K562 (cell line): Measurements from ENCODE around the gene LHX5. TPM values are rescaled to one million over a fixed set of nuclear protein-coding genes. Genes with fewer than 3 reads are reported as not detected.

Experiments used
- ATAC-seq: fragments of 200-7000 bp; cut with Tn5 transposase; 3 replicates; pipeline ENCODE4 v1.9.1; 2020; ENCODE audit warnings: moderate library complexity
- BruUV-seq: library from RNA; stranded (reverse); fragments of 400-500 nt; replicated peaks from 2 replicates; lab custom pipeline; 2021; lab: Mats Ljungman, UMichigan
- CTCF ChIA-PET: fragments of 300-600 bp; formaldehyde crosslinking; extraction: SDS; loops from one replicate; lab custom pipeline; 2021; ENCODE audit warnings: low intra/inter-chr PET ratio; lab: Yijun Ruan, JAX
- POLR2A ChIA-PET: fragments of 300-600, 350-650 bp; sonication (Branson Sonifier 250); formaldehyde crosslinking; extraction: SDS; loops from one replicate; lab custom pipeline; 2021; ENCODE audit warnings: antibody characterized with exemption, inconsistent platforms; lab: Yijun Ruan, JAX
- DNase-seq, 4 experiments: peaks; one replicate each; pipeline versions ENCODE4 v3.0.0 to v3.0.0-alpha.2; 2011 to 2018; ENCODE audit warnings: low spot score in 3 of 4, mixed read lengths in 3 of 4; ENCODE audit errors: extremely low read depth in 1 of 4
- FAIRE-seq: peaks from 2 replicates; lab custom pipeline; 2011; peaks lifted over from hg19 to GRCh38; lab: Jason Lieb, UNC
- H2AFZ ChIP-seq: 2 replicates; pipeline ENCODE4 v1.6.0; 2011; ENCODE audit warnings: low read depth, low read length, control low read depth, inconsistent platforms
- H3K27ac ChIP-seq: fragments of 200-600 bp; 3 replicates; pipeline ENCODE4 v1.8.0; 2011; ENCODE audit warnings: low read depth, mild to moderate bottlenecking, control low read depth, inconsistent platforms, low read length, moderate library complexity, mixed read lengths; ENCODE audit errors: extremely low read depth
- H3K27me3 ChIP-seq, 2 experiments: fragments of 300-600 bp in 1 of 2; 2 replicates in 1 of 2; 3 replicates in 1 of 2; pipeline versions ENCODE4 v1.6.0 to v1.8.0; 2011; ENCODE audit warnings: inconsistent platforms in 2 of 2, low read length in 2 of 2, mild to moderate bottlenecking in 1 of 2, mixed read lengths in 1 of 2, moderate library complexity in 1 of 2; ENCODE audit not compliant: control insufficient read depth in 2 of 2, insufficient read depth in 2 of 2
- H3K36me3 ChIP-seq: fragments of 300-600 bp; 3 replicates; pipeline ENCODE4 v1.8.0; 2011; ENCODE audit warnings: mild to moderate bottlenecking, low read length, inconsistent platforms; ENCODE audit not compliant: control insufficient read depth, insufficient read depth
- H3K4me1 ChIP-seq, 2 experiments: fragments of 200-600 bp in 1 of 2; replicated peaks in 1 of 2; 2 replicates in 1 of 2; 3 replicates in 1 of 2; pipeline versions ENCODE4 v1.5.1 to v1.8.0; 2011; ENCODE audit warnings: inconsistent platforms in 2 of 2, low read length in 2 of 2, mild to moderate bottlenecking in 1 of 2, mixed read lengths in 1 of 2, moderate library complexity in 1 of 2; ENCODE audit not compliant: control insufficient read depth in 2 of 2, insufficient read depth in 2 of 2
- H3K4me2 ChIP-seq: 2 replicates; pipeline ENCODE4 v1.6.1; 2011; ENCODE audit warnings: low read length, control low read depth, inconsistent platforms, mixed read lengths; ENCODE audit not compliant: insufficient read depth
- H3K4me3 ChIP-seq: fragments of 200-600 bp; sonication (generic), shearing (Covaris generic); 2 replicates; pipeline ENCODE4 v1.5.1; 2016; ENCODE audit warnings: control low read depth, inconsistent platforms
- H3K79me2 ChIP-seq: fragments of 200-600 bp; 3 replicates; pipeline ENCODE4 v1.8.0; 2011; ENCODE audit warnings: low read length, inconsistent platforms; ENCODE audit not compliant: control insufficient read depth, insufficient read depth
- H3K9ac ChIP-seq, 2 experiments: 2 replicates each; pipeline versions ENCODE4 v1.6.0 to v1.6.1; 2011; ENCODE audit warnings: low read depth in 2 of 2, low read length in 2 of 2, control low read depth in 1 of 2, inconsistent platforms in 1 of 2, mild to moderate bottlenecking in 1 of 2, mixed read lengths in 1 of 2; ENCODE audit not compliant: insufficient read depth in 1 of 2
- H3K9me1 ChIP-seq: one replicate; pipeline ENCODE4 v1.6.0; 2011; ENCODE audit warnings: inconsistent platforms, mild to moderate bottlenecking, low read length, moderate library complexity; ENCODE audit not compliant: control insufficient read depth, insufficient read depth
- H3K9me3 ChIP-seq: replicated peaks from 2 replicates; pipeline ENCODE4 v1.5.1; 2011; ENCODE audit warnings: low read depth, low read length, inconsistent platforms; ENCODE audit not compliant: control insufficient read depth, insufficient read depth
- H4K20me1 ChIP-seq: replicated peaks from 2 replicates; pipeline ENCODE4 v1.6.1; 2011; ENCODE audit warnings: low read length, inconsistent platforms, mixed read lengths; ENCODE audit not compliant: control insufficient read depth, insufficient read depth
- ARID2 ChIP-seq: fragments of 450-650 bp; IDR thresholded peaks from 2 replicates; pipeline ENCODE4 v1.6.1; 2017; ENCODE audit warnings: antibody characterized with exemption, mild to moderate bottlenecking
- BHLHE40 ChIP-seq: IDR thresholded peaks from 2 replicates; pipeline ENCODE4 v1.6.1; 2011; ENCODE audit warnings: low read length, improper control_type of control experiment
- CHCHD3 ChIP-seq: fragments of 250-450 bp; sonication (Bioruptor Pico); IDR thresholded peaks from 2 replicates; pipeline ENCODE4 v2.1.2; 2022; ENCODE audit warnings: mild to moderate bottlenecking
- CTBP1 ChIP-seq: fragments of 450-650 bp; IDR thresholded peaks from 2 replicates; pipeline ENCODE4 v1.6.1; 2016; ENCODE audit warnings: borderline replicate concordance
- ESRRA ChIP-seq: fragments of 450-650 bp; IDR thresholded peaks from 2 replicates; pipeline ENCODE4 v1.6.1; 2014; ENCODE audit warnings: low read depth, mild to moderate bottlenecking, moderate library complexity, borderline replicate concordance
- HCFC1 ChIP-seq: IDR thresholded peaks from 2 replicates; pipeline ENCODE4 v1.6.1; 2012; ENCODE audit warnings: low read depth, low read length, improper control_type of control experiment
- KDM4B ChIP-seq, 2 experiments: fragments of 450-650 bp in 1 of 2; sonication (generic) in 1 of 2; IDR thresholded peaks; 2 replicates each; pipeline ENCODE4 v1.6.1; 2016 to 2017; ENCODE audit warnings: borderline replicate concordance in 2 of 2, antibody characterized with exemption in 1 of 2, low read depth in 1 of 2, mild to moderate bottlenecking in 1 of 2
- PHF21A ChIP-seq: fragments of 450-650 bp; IDR thresholded peaks from 2 replicates; pipeline ENCODE4 v1.6.1; 2017; ENCODE audit warnings: low read depth, borderline replicate concordance
- RAD21 ChIP-seq, 2 experiments: fragments of 250-450 bp in 1 of 2; fragments of 450-650 bp in 1 of 2; sonication (Bioruptor Pico) in 1 of 2; formaldehyde crosslinking in 1 of 2; IDR thresholded peaks in 1 of 2; conservative IDR thresholded peaks in 1 of 2; 2 replicates each; pipeline versions ENCODE4 v1.4.0 to v1.8.0; 2020 to 2022; ENCODE audit warnings: mild to moderate bottlenecking in 2 of 2, moderate library complexity in 1 of 2
- SMC3 ChIP-seq: conservative IDR thresholded peaks from 2 replicates; pipeline ENCODE4 v1.6.1; 2011; ENCODE audit warnings: low read depth, low read length, improper control_type of control experiment; ENCODE audit not compliant: insufficient read depth
- ZBTB7A ChIP-seq: IDR thresholded peaks from 2 replicates; pipeline ENCODE4 v1.6.1; 2011; ENCODE audit warnings: low read depth, mild to moderate bottlenecking, low read length, moderate library complexity, borderline replicate concordance; ENCODE audit not compliant: control insufficient read depth
- WGBS: fragments of 100-300 bp; shearing (Covaris generic); methylation state at CpG from one replicate; pipeline ENCODE4 v1.1.6; 2016; ENCODE audit warnings: low coverage, mixed read lengths; ENCODE audit not compliant: insufficient coverage; ENCODE audit errors: missing lambda C conversion rate; 5-methylcytosine and 5-hydroxymethylcytosine counted together
- in situ Hi-C: fragments of 300-500 bp; cut with MboI; formaldehyde crosslinking; loops from 4 replicates; pipeline ENCODE4 v1.15.0; 2018; ENCODE audit warnings: inconsistent platforms, mixed read lengths
- intact Hi-C: fragments of 100-400 bp; cut with micrococcal nuclease; formaldehyde crosslinking; loops from 2 replicates; pipeline ENCODE4 v1.14.2; 2022
- polyA plus RNA-seq, 8 experiments: library from polyadenylated mRNA; depleted of rRNA in 4 of 8; stranded (reverse) in 5 of 8; unstranded in 3 of 8; fragments of >200 nt; fragmentation: Nextera tagmentation in 2 of 8; fragmentation: Illumina TruSeq in 1 of 8; extraction: Ambion mirVana in 2 of 8; extraction: Trizol in 1 of 8; gene quantifications; 2 replicates each; pipeline versions ENCODE4 v1.2.1 to v1.2.3, GENCODE V29; 2011 to 2014; ENCODE audit warnings: inconsistent platforms in 1 of 8, missing spikeins in 1 of 8
- total RNA-seq, 7 experiments: library from RNA; depleted of rRNA in 6 of 7; stranded (reverse); fragments of >200 nt in 6 of 7; fragmentation: Illumina TruSeq in 2 of 7; extraction: Trizol in 2 of 7; gene quantifications; 2 replicates each; pipeline versions ENCODE4 v1.2.1 to v1.2.3, GENCODE V29; 2011 to 2021; ENCODE audit warnings: low replicate concordance in 1 of 7
- TF ChIP-seq, protein P1 (sequence below): sonication (generic); formaldehyde crosslinking; IDR thresholded peaks from 2 replicates; pipeline ENCODE4 v1.8.0; 2022; ENCODE audit warnings: missing genetic modification reagents, mild to moderate bottlenecking, borderline replicate concordance
- TF ChIP-seq, protein P2 (sequence below), 3 experiments: IDR thresholded peaks in 2 of 3; conservative IDR thresholded peaks in 1 of 3; 2 replicates each; pipeline ENCODE4 v1.5.1; 2011 to 2012; ENCODE audit warnings: low read length in 3 of 3, mild to moderate bottlenecking in 3 of 3, control low read depth in 2 of 3, improper control_type of control experiment in 1 of 3, inconsistent platforms in 1 of 3, low read depth in 1 of 3, mixed read lengths in 1 of 3, moderate library complexity in 1 of 3; ENCODE audit not compliant: insufficient read depth in 2 of 3
- TF ChIP-seq, protein P3 (sequence below): IDR thresholded peaks from 2 replicates; pipeline ENCODE4 v1.6.1; 2011; ENCODE audit warnings: borderline replicate concordance, low read depth, mild to moderate bottlenecking, moderate library complexity, low read length; ENCODE audit not compliant: insufficient read depth, poor library complexity, severe bottlenecking

The LHX5 gene
- total and polyA plus RNA-seq, 9 of the 15 experiments (the other 6 are each of a cell fraction or from before 2014, with no cell fraction given): 0.04 to 0.17 (median 0.05) TPM; not detected in 6

DNA sequence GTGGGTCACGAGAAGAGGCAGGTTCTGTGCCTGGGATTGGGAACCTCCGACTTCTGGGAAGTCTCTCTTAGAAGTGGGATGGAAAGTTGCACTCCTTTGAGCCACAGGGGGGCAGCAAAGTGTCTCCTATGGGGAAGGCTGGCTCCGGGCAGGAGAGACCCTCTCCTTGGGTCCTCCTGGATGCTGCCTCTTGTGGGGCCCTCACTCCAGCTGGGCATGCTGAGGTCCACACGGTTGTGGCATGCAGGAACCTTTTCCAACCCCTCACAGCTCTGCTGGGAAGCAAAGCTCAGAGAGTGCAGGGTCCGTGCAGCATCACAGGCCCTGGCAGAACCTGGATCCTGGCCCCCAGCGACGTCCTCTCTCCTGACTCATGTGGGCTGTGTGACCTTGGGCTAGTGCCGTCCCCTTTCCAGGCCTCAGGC, 32.1 kb downstream of the LHX5 start:
- H2AFZ ChIP-seq: no peak overlapping the region
- H3K4me2 ChIP-seq: no peak overlapping the region
- H3K27ac ChIP-seq: no peak overlapping the region
- DNase-seq (peak; percentile 58 to 77 (median 72)), FAIRE-seq (peak; percentile 87), ATAC-seq (peak; percentile 86)
- H3K9me3 ChIP-seq: no peaks in the 10 kb centered on the region
- no TSS peak for BruUV-seq
- H4K20me1 ChIP-seq: no peaks in the 10 kb centered on the region
- in situ Hi-C loops: loop anchor here (5.0 kb wide), 1 partner anchor 473 kb away; no protein-coding TSS in a partner anchor
- whole genome bisulfite sequencing: 6% methylated on average over 8 of the region's 8 CpGs
- H3K36me3 ChIP-seq: no peaks in the 10 kb centered on the region
- intact Hi-C loops: loop anchor here (1.0 kb wide), 1 partner anchor 473 kb away; no protein-coding TSS in a partner anchor
- no peaks in the 10 kb centered on the region for H3K9me1 ChIP-seq
- H3K27me3 ChIP-seq: peaks cover 6 to 25% of the 10 kb centered on the region in 2 experiments; a peak in 3 of 5 replicates
- CTCF ChIA-PET: interaction anchor here (1.5 to 1.7 kb wide), 2 partner anchors 9 to 473 kb away, joined by 4 to 9 read pairs; no protein-coding TSS in a partner anchor
- H3K4me3 ChIP-seq: no peak overlapping the region
- H3K9ac ChIP-seq: no peak overlapping the region
- no peaks in the 10 kb centered on the region for H3K79me2 ChIP-seq
- peaks cover 5 to 8% of the 10 kb centered on the region in 2 experiments; a peak in 3 of 5 replicates for H3K4me1 ChIP-seq
- POLR2A ChIA-PET: no interaction called here
- TF ChIP-seq, protein P1, sequence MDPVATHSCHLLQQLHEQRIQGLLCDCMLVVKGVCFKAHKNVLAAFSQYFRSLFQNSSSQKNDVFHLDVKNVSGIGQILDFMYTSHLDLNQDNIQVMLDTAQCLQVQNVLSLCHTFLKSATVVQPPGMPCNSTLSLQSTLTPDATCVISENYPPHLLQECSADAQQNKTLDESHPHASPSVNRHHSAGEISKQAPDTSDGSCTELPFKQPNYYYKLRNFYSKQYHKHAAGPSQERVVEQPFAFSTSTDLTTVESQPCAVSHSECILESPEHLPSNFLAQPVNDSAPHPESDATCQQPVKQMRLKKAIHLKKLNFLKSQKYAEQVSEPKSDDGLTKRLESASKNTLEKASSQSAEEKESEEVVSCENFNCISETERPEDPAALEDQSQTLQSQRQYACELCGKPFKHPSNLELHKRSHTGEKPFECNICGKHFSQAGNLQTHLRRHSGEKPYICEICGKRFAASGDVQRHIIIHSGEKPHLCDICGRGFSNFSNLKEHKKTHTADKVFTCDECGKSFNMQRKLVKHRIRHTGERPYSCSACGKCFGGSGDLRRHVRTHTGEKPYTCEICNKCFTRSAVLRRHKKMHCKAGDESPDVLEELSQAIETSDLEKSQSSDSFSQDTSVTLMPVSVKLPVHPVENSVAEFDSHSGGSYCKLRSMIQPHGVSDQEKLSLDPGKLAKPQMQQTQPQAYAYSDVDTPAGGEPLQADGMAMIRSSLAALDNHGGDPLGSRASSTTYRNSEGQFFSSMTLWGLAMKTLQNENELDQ: no peak
- TF ChIP-seq BHLHE40 (0 out of 2 replicates have a peak, but pooled peaks have one; percentile 10), ESRRA (0 out of 2 replicates have a peak, but pooled peaks have one; percentile 26), HCFC1 (peak; percentile 13; the same call in 1 of the 2 replicates), RAD21 (CRISPR knock-in tag; conservative IDR thresholded peaks at IDR 0.05 in 1 of 2, IDR thresholded peaks at IDR 0.05 in 1 of 2) (peak; percentile 62 to 87), CHCHD3 (CRISPR knock-in tag) (no peak), ZBTB7A (peak; percentile 61; the same call in 1 of the 2 replicates), ARID2 (0 out of 2 replicates have a peak, but pooled peaks have one; percentile 20), KDM4B (IDR thresholded peaks at IDR 0.05; ENCODE audit: borderline replicate concordance in 2 of 2, low read depth in 1 of 2) (0 out of 4 replicates have a peak, but pooled peaks of 1 of the 2 experiments have one; percentile 12), SMC3 (peak; percentile 79), CTBP1 (peak; percentile 35; the same call in 1 of the 2 replicates), PHF21A (no peak)
- TF ChIP-seq, protein P2, sequence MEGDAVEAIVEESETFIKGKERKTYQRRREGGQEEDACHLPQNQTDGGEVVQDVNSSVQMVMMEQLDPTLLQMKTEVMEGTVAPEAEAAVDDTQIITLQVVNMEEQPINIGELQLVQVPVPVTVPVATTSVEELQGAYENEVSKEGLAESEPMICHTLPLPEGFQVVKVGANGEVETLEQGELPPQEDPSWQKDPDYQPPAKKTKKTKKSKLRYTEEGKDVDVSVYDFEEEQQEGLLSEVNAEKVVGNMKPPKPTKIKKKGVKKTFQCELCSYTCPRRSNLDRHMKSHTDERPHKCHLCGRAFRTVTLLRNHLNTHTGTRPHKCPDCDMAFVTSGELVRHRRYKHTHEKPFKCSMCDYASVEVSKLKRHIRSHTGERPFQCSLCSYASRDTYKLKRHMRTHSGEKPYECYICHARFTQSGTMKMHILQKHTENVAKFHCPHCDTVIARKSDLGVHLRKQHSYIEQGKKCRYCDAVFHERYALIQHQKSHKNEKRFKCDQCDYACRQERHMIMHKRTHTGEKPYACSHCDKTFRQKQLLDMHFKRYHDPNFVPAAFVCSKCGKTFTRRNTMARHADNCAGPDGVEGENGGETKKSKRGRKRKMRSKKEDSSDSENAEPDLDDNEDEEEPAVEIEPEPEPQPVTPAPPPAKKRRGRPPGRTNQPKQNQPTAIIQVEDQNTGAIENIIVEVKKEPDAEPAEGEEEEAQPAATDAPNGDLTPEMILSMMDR (IDR thresholded peaks at IDR 0.05 in 2 of 3, conservative IDR thresholded peaks at IDR 0.05 in 1 of 3; ENCODE audit: insufficient read depth in 2 of 3, low read depth in 1 of 3, low read length in 3 of 3): peak; percentile 70 to 85 (median 85)
- TF ChIP-seq, protein P3, sequence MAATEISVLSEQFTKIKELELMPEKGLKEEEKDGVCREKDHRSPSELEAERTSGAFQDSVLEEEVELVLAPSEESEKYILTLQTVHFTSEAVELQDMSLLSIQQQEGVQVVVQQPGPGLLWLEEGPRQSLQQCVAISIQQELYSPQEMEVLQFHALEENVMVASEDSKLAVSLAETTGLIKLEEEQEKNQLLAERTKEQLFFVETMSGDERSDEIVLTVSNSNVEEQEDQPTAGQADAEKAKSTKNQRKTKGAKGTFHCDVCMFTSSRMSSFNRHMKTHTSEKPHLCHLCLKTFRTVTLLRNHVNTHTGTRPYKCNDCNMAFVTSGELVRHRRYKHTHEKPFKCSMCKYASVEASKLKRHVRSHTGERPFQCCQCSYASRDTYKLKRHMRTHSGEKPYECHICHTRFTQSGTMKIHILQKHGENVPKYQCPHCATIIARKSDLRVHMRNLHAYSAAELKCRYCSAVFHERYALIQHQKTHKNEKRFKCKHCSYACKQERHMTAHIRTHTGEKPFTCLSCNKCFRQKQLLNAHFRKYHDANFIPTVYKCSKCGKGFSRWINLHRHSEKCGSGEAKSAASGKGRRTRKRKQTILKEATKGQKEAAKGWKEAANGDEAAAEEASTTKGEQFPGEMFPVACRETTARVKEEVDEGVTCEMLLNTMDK: peak; percentile 58
